GM21825 (cell line): ENCODE data around the gene CHRD.
"Not testable (repeated sequence)": the region's sequence is repeated elsewhere in the genome, so short reads cannot be mapped to it uniquely, and the experiment has no call there.

Experiments
- ATAC-seq: cut with Tn5 transposase; IDR thresholded peaks from one replicate; pipeline ENCODE4 v1.9.1; 2021; ENCODE audit warnings: mild to moderate bottlenecking, moderate library complexity; ENCODE audit not compliant: unreplicated experiment

Gene CHRD

DNA sequence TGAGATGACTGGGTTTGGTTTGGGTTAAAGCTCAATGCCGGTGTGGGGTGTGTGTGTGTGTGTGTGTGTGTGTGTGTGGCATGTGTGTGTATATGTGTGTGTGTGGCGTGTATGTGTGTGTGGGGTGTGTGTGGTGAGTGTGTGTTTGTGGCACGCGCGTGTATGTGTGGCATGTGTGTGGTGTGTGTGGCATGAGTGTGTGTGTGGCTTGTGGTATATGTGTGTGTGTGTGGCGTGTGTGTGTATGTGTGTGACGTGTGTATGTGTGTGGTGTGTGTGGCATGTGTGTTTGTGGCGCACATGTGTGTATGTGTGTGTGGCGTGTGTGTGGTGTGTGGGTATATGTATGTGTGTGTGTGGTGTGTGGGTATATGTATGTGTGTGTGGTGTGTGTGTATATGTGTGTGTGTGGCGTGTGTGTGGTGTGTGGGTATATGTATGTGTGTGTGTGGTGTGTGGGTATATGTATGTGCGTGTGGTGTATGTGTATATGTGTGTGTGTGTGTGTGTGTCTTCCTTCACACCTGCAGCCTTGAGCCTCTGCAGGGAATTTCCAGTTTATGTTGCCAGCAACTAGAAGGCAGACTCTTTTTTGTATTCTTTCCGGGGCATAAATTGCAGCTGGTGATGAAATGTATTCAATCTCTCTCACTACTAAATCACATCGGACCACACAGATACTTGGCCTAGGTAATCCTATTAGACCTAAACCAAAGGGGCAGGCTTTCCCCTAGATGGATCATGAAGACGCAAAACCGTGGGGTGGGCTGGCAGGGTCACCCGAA is 34.8 kb downstream of the CHRD start:
- ATAC-seq, result no peak

DNA sequence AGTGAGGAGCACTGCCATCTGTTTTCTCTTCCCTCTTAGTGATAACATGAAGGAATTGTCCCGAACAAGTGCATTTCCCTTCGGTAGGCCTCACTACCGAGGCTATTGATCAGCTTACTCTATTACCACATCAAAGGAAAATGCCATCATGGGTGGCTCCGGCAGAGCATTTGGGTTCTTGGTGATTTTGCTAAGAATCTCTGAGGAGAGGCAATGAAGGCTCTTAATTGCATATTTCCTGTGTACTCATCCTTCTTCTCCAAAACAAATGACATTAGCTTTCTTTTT is 35.3 kb downstream of the CHRD start:
- ATAC-seq, result no peak

DNA sequence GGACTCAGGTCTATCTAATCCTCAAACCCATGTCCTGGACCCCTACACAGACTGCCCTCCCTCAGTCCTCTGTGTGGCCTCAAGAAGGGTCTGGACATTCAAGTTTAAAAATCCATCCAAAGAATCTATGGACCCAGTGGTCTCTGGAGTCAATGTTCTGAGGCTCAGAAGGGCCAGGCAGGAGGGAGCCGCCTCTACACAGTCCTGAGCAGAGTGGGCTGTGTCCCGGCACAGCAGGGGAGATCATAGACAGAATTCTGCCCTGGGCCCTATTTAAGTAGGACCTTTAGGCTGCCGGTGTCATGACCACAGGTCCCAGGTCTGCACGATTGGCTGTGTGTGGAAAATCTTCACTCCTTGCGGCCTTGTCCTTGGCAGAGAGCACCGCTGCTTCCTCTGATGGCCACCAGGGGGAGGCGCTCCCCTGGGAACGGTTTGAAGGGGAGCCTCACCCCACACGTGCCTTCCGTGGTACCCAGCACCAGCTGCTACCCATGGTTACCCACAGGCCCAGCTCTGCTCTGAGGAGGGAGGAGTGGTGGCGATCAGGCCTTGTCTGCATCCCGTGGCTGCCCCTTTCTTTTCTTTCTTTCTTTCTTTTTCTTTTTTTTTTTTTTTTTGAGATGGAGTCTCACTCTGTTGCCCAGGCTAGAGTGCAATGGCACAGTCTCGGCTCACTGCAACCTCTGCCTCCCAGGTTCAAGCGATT is 37.9 kb downstream of the CHRD start:
- peak; percentile 94 for ATAC-seq

DNA sequence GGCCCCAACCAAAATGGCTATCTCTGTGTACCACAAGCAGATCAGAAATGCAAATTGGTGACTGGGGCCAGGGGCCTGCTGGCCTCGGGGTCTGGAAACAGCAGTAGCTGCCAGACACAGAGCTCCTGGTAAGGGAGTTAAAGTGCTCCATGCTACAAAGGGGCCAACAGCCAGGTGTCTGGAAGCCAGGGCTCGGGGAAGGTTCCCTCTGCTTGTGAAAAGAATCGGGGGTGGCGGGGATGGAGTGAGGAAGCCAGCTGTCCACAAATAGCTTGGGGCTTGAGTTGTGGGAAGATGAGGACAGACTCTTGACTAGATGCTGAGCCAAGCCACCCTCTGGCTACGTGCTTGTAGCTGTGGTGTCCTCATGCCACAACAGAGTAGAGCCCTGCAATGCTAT is 39.3 kb downstream of the CHRD start:
- no peak for ATAC-seq

DNA sequence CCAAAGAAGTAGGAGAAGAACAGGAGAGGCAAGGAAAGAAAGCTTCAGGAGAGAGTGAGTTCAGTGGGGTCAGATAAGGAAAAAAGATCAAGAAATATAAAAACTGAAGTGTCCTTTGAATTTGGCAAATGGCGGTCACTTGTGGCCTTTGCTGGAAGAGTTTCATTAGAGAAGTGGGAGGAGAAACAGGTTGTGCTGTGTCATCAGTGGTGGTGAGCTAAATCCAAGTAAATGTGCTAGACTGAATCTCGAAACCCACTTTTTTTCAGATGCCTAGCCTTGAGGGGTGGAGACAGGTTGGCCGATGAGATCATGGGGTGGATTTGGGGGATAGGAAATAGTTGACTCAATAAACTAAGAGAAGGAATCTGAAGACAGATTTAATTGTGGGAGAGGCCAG is 43.7 kb downstream of the CHRD start:
- ATAC-seq, result no peak

DNA sequence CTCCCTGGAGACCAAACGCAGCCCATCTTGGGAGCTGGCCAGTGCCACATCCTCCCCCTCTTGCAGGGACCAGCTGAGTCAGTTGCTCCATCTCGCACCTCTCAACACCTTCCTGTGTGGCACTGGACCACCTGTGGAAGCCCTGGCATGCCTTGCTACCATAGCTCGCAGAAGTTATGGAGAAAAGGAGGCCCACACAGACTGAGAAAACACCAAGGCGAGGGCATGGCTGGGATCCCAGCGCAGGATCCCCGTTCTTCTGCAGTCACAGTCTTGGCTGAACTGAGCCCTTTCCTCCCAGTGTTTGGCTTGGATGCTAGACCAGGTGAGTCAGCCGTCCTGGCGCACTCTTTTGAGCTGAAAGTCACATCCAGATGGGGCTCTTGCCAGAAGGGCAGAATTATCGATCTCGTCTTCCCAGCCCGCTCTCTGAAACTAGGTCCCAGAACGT is 46.9 kb downstream of the CHRD start:
- no peak for ATAC-seq

DNA sequence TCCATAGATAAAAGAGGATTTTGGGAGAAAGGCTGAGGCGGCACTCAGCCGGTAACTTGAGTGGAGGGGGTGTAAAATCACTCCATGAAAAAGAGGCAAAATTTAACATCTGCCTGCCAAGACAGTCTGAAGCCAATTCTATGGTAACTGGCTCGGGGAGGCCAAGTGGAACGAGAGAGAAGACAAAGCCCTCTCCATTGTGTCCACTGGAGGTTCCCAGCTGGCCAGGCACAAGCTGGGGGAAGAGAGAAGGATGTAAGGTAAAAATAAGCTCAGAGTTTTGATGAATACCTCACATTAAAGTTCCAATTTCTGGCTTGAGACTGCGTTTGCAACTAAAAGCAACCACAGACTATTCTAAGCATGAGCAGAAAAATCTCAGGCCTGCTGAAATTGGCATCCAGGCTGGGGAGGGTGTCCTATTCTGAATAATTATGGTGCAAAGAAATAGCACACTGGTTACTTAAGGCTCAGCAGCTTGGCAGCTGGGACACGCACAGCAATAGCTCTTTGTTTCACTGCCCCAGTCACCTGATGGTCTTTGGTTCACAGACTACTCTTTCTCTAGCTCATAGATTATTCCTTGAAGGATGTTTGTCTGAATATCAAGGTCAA is 48.8 kb downstream of the CHRD start:
- no peak for ATAC-seq

DNA sequence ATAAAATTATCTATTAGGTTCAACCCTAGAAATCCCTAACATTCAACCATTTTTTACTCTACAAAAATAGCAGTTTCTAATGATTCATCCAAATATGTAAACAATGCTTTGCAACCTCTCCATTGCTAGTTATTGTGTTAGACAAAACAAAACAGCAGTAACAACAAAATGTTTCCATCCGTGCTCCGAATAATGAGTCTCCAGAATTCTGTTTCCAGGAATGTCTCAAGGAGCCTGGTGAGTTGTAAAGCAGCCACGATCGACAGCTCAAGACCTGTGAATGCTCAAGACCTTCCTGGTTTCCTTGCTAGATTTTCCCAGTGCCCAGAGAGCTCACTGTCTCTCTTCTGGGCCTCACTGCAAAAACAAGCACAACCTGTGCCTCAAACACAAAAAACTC is 49.9 kb downstream of the CHRD start:
- ATAC-seq, result no peak

DNA sequence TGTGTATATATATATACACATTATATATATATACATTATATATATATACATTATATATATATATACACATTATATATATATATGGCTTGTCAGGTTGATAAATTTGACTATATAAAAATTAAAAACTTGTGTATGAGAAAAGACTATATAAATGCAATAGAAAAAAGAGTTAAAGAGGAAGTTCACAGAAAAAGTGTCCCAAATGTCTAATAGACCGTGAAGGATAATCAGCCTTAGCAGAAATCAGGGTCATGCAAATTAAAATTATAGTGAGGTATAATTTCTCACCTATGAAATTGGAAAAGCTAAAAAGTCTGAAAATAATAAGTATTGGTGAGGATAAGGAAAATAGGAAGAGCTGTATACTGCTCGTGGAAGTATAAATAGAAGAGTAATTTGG is 51.1 kb downstream of the CHRD start:
- no peak for ATAC-seq

DNA sequence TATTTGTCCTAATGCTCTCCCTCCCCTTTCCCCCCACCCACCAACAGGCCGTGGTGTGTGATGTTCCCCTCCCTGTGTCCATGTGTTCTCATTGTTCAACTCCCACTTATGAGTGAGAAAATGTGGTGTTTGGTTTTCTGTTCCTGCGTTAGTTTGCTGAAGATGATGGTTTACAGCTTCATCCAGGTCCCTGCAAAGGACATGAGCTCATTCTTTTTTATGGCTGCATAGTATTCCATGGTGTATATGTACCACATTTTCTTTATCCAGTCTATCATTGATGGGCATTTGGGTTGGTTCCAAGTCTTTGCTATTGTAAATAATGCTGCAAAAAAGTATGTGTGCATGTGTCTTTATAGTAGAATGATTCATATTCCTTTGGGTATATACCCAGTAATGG is 53.3 kb downstream of the CHRD start:
- ATAC-seq, result not testable (repeated sequence)

DNA sequence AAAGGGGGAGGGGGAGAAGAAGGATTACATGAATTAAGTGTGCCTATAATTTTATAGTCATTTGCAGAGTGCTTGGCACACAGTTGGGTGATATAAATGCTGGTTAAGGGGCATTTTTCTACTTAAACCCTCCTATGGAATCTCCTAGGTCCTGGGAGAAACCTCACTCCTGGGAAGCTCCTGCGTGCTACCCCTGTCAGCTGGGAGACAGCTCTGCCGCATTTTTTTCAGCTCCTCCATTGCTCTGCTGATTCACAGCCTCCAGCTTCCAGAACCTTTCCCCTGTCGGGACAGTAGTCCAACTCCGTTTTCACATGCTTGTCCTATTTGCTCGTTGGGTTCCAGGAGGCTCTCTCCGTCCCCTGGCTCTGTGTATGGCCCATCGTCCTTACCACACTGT is 59.2 kb downstream of the CHRD start:
- no peak for ATAC-seq
